GM19240 (cell line): ENCODE data around the gene CNPY4.

Source experiments
- DNase-seq: peaks from one replicate; pipeline ENCODE4 v3.0.0; 2011; ENCODE audit warnings: low spot score; ENCODE audit not compliant: insufficient read length

Gene CNPY4

GRCh38 chr7:100166317-100166940 lies 47.0 kb downstream of the CNPY4 start:
- no peak for DNase-seq

- no peak for DNase-seq
Observed at GRCh38 chr7:100166970-100167911, 47.8 kb downstream of the CNPY4 start.

GRCh38 chr7:100167912-100168323 lies 48.5 kb downstream of the CNPY4 start:
- no peak for DNase-seq

- DNase-seq, result no peak
Observed at GRCh38 chr7:100169147-100169850, 49.9 kb downstream of the CNPY4 start.

GRCh38 chr7:100170101-100170897 lies 50.9 kb downstream of the CNPY4 start:
- no peak for DNase-seq

- no peak for DNase-seq
Observed at GRCh38 chr7:100171087-100171681, 51.8 kb downstream of the CNPY4 start.

GRCh38 chr7:100171840-100172239 lies 52.4 kb downstream of the CNPY4 start:
- DNase-seq, result no peak

GRCh38 chr7:100173806-100174495 lies 54.5 kb downstream of the CNPY4 start:
- DNase-seq, result no peak

GRCh38 chr7:100174582-100174981 lies 55.1 kb downstream of the CNPY4 start:
- DNase-seq, result no peak
